Keratinocyte (primary cell): Measurements from ENCODE around the gene ETHE1. TPM values are rescaled to one million over a fixed set of nuclear protein-coding genes. Genes with fewer than 3 reads are reported as not detected.

ENCODE experiments used
- DNase-seq: peaks from one replicate; pipeline ENCODE4 v3.0.0-alpha.2; 2011; ENCODE audit warnings: low read depth, missing footprints, low spot score
- FAIRE-seq: peaks from 2 replicates; lab custom pipeline; 2011; peaks lifted over from hg19 to GRCh38; lab: Jason Lieb, UNC
- H2AFZ ChIP-seq: 2 replicates; pipeline ENCODE4 v1.6.0; 2012; ENCODE audit warnings: low read length, control low read depth, inconsistent platforms; ENCODE audit not compliant: control insufficient read depth
- H3K27ac ChIP-seq: 2 replicates; pipeline ENCODE4 v1.5.1; 2011; ENCODE audit warnings: low read length; ENCODE audit not compliant: control insufficient read depth, insufficient read depth
- H3K27me3 ChIP-seq: 3 replicates; pipeline ENCODE4 v1.6.0; 2011; ENCODE audit warnings: low read length; ENCODE audit not compliant: control insufficient read depth, insufficient read depth; ENCODE audit errors: extremely low read depth
- H3K36me3 ChIP-seq, 2 experiments: 2 replicates in 1 of 2; 3 replicates in 1 of 2; pipeline ENCODE4 v1.5.1; 2011; ENCODE audit warnings: low read length in 2 of 2, mild to moderate bottlenecking in 1 of 2; ENCODE audit not compliant: control insufficient read depth in 2 of 2, insufficient read depth in 2 of 2; ENCODE audit errors: extremely low read depth in 1 of 2
- H3K4me1 ChIP-seq: 3 replicates; pipeline ENCODE4 v1.5.1; 2011; ENCODE audit warnings: low read length; ENCODE audit not compliant: control insufficient read depth, insufficient read depth; ENCODE audit errors: extremely low read depth
- H3K4me2 ChIP-seq: 3 replicates; pipeline ENCODE4 v1.6.0; 2011; ENCODE audit warnings: low read depth, low read length; ENCODE audit not compliant: control insufficient read depth, insufficient read depth; ENCODE audit errors: extremely low read depth
- H3K4me3 ChIP-seq, 3 experiments: fragments of 200-600 bp in 1 of 3; sonication (generic) in 1 of 3; 2 replicates in 2 of 3; 3 replicates in 1 of 3; pipeline ENCODE4 v1.5.1; 2011 to 2016; ENCODE audit warnings: low read length in 3 of 3, mild to moderate bottlenecking in 3 of 3, control low read depth in 2 of 3, inconsistent platforms in 1 of 3, low read depth in 1 of 3, mixed read lengths in 1 of 3, mixed run types in 1 of 3, moderate library complexity in 1 of 3; ENCODE audit not compliant: control insufficient read depth in 2 of 3, insufficient read depth in 2 of 3; ENCODE audit errors: extremely low read depth in 1 of 3
- H3K79me2 ChIP-seq: 2 replicates; pipeline ENCODE4 v1.6.0; 2012; ENCODE audit warnings: low read length; ENCODE audit not compliant: control insufficient read depth, insufficient read depth
- H3K9ac ChIP-seq: 3 replicates; pipeline ENCODE4 v1.6.0; 2011; ENCODE audit warnings: low read length; ENCODE audit not compliant: control insufficient read depth, insufficient read depth; ENCODE audit errors: extremely low read depth
- H3K9me1 ChIP-seq: 3 replicates; pipeline ENCODE4 v1.6.0; 2011; ENCODE audit warnings: low read length; ENCODE audit not compliant: control insufficient read depth, insufficient read depth; ENCODE audit errors: extremely low read depth
- H3K9me3 ChIP-seq: 2 replicates; pipeline ENCODE4 v1.5.1; 2012; ENCODE audit warnings: low read depth, low read length; ENCODE audit not compliant: control insufficient read depth
- H4K20me1 ChIP-seq: 3 replicates; pipeline ENCODE4 v1.6.0; 2011; ENCODE audit warnings: low read length; ENCODE audit not compliant: control insufficient read depth, insufficient read depth; ENCODE audit errors: extremely low read depth
- EZH2 ChIP-seq: IDR thresholded peaks from one replicate; pipeline ENCODE4 v1.6.1; 2012; ENCODE audit warnings: inconsistent platforms, mild to moderate bottlenecking, low read length, moderate library complexity
- dilution Hi-C: fragments of 300-500 bp; cut with MboI; formaldehyde crosslinking; loops from one replicate; pipeline ENCODE4 v1.7.0; 2020; ENCODE audit warnings: low sequenced_read_pairs; ENCODE audit not compliant: extremely low pct_ligation_motif_present
- polyA plus RNA-seq, 5 experiments: library from polyadenylated mRNA; depleted of rRNA in 3 of 5; stranded (reverse) in 3 of 5; stranded (forward) in 1 of 5; unstranded in 1 of 5; fragments of >200 nt; gene quantifications; 1 replicate in 1 of 5; 2 replicates in 3 of 5; 3 replicates in 1 of 5; pipeline versions ENCODE4 v1.2.1 to v1.2.3, GENCODE V29; 2011 to 2012; ENCODE audit warnings: missing spikeins in 2 of 5, low read depth in 1 of 5, low replicate concordance in 1 of 5
- TF ChIP-seq, protein P1 (sequence below), 3 experiments: IDR thresholded peaks in 1 of 3; conservative IDR thresholded peaks in 1 of 3; optimal IDR thresholded peaks in 1 of 3; 2 replicates in 2 of 3; 3 replicates in 1 of 3; pipeline versions ENCODE3 to v1.5.1; 2011; ENCODE audit warnings: low read length in 3 of 3, mild to moderate bottlenecking in 3 of 3, moderate library complexity in 2 of 3, control low read depth in 1 of 3, inconsistent platforms in 1 of 3; ENCODE audit not compliant: insufficient read depth in 2 of 3; ENCODE audit errors: extremely low read depth in 1 of 3

ETHE1 gene
- polyA plus RNA-seq, 1 donor (not counting 4 experiments of a cell fraction or from before 2014, with no cell fraction given) = 234 TPM

DNA sequence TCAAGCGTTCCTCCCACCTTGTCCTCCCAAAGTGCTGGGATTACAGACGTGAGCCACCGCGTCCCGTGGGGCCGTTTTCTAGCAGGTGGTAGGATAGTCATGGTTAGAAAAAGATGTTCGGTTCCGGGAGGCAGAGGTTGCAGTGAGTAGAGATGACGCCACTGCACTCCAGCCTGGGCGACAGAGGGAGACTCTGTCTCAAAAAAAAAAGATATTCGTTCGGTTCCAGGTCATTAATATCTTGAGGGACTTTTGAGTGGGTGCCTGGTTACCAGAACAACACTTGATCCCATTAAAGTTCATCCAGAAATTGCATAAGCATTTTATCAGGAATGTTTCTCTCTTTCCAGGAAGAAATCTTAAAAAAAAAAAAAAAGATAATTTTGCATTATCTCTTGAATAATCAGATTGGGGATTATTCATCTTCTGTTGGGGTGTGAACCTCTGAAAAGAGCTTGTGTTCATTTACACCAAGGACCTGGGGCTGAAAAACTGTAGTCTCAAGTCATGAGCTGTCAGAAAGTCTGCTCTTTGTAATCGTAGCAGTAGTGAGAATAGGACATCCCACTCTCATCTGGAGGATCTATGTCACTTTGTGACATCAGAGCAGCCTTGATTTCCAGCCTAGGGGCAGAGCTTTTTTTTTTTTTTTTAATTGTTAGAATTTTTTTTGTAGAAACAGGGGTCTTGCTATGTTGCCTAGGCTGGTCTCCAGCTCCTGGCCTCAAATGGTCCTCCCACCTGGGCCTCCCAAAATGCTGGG, 1.0 kb upstream of the ETHE1 start:
- Histone ChIP-seq H3K4me2 (peak overlapping the region; percentile 85), H2AFZ (no peak overlapping the region), H3K27ac (peak overlapping the region; percentile 95), H3K79me2 (peaks cover 42% of the 10 kb centered on the region), H3K36me3 (peaks cover 0 to 5% of the 10 kb centered on the region in 2 experiments), H3K9ac (peak overlapping the region; percentile 88), H3K9me3 (no peaks in the 10 kb centered on the region), H3K9me1 (no peaks in the 10 kb centered on the region), H3K4me3 (peak overlapping the region in 1 of 3 experiments; percentile 12), H4K20me1 (peaks cover 3% of the 10 kb centered on the region), H3K4me1 (peaks cover 44% of the 10 kb centered on the region), H3K27me3 (no peaks in the 10 kb centered on the region)
- dilution Hi-C loops = no loop called here
- TF ChIP-seq, protein P1, sequence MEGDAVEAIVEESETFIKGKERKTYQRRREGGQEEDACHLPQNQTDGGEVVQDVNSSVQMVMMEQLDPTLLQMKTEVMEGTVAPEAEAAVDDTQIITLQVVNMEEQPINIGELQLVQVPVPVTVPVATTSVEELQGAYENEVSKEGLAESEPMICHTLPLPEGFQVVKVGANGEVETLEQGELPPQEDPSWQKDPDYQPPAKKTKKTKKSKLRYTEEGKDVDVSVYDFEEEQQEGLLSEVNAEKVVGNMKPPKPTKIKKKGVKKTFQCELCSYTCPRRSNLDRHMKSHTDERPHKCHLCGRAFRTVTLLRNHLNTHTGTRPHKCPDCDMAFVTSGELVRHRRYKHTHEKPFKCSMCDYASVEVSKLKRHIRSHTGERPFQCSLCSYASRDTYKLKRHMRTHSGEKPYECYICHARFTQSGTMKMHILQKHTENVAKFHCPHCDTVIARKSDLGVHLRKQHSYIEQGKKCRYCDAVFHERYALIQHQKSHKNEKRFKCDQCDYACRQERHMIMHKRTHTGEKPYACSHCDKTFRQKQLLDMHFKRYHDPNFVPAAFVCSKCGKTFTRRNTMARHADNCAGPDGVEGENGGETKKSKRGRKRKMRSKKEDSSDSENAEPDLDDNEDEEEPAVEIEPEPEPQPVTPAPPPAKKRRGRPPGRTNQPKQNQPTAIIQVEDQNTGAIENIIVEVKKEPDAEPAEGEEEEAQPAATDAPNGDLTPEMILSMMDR (optimal IDR thresholded peaks at IDR 0.05 in 1 of 3, IDR thresholded peaks at IDR 0.05 in 1 of 3, conservative IDR thresholded peaks at IDR 0.05 in 1 of 3; ENCODE audit: extremely low read depth in 1 of 3, insufficient read depth in 2 of 3, low read length in 3 of 3) = no peak
- no peak for TF ChIP-seq EZH2
- DNase-seq (no peak), FAIRE-seq (no peak)

DNA sequence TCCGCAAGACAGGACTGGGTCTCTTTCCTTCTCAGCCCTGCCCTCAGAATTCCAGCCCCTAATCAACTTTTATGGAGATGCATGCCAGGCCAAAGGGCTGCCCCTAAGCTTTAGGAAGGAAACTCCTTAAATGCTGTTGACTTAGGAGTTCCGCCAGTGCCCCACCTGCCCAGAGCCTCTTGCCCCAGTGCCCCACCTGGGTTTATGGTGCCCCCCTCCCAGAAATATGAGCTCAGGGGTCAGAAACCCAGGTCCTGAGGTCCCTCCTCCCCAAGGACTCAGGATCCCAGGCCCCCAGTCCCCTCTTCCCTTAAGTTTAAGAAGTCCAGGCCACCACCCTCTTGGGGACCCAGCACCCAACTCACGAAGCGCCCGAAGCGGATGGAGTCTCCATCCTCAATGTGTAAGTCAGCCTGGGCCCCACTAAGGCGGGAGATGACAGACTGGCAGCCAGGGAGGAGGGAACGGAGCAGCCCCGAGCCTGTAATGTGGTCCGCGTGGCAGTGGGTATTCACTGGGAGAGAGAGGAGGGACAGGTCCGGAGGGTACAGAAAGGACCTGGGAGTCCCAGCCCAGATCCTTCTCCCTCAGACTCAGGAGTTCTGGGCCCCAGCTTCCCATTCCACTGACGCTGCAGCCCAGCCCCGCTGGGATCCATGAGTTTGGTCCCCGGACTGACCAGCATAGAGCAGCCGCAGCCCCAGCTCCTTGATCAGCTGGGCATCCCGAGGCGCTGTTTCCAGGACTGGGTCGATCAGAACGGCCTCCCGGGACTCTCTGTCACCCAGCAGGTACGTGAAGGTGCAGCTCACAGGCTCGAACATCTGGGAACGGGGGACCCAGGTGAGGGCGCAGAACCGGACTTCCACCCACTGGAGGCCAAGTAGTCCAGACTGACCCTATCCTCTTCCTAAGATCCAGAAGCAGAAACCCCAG, 897 bp downstream of the ETHE1 start:
- H3K36me3 ChIP-seq = peaks cover 3 to 9% of the 10 kb centered on the region in 2 experiments
- TF ChIP-seq, protein P1 (optimal IDR thresholded peaks at IDR 0.05 in 1 of 3, IDR thresholded peaks at IDR 0.05 in 1 of 3, conservative IDR thresholded peaks at IDR 0.05 in 1 of 3; ENCODE audit: extremely low read depth in 1 of 3, insufficient read depth in 2 of 3, low read length in 3 of 3) = no peak
- no peak for TF ChIP-seq EZH2
- peaks cover 59% of the 10 kb centered on the region for H3K79me2 ChIP-seq
- dilution Hi-C loops = no loop called here
- peak overlapping the region; percentile 88 for H3K9ac ChIP-seq
- peaks cover 3% of the 10 kb centered on the region for H4K20me1 ChIP-seq
- FAIRE-seq = no peak
- no peaks in the 10 kb centered on the region for H3K9me1 ChIP-seq
- H3K4me1 ChIP-seq = peaks cover 37% of the 10 kb centered on the region
- peak overlapping the region; percentile 79 to 98 (median 95) for H3K4me3 ChIP-seq
- H3K9me3 ChIP-seq = no peaks in the 10 kb centered on the region
- H3K27ac ChIP-seq = peak overlapping the region; percentile 95
- peak overlapping the region; percentile 74 for H3K4me2 ChIP-seq
- H2AFZ ChIP-seq = no peak overlapping the region
- H3K27me3 ChIP-seq = no peaks in the 10 kb centered on the region
- no peak for DNase-seq
